Stimulated activated CD8-positive, alpha-beta memory T cell treated with anti-CD3 and anti-CD28 coated beads, Interleukin-4, amount 100 ng/mL, for 4 hours (primary cell): Measurements from ENCODE around the gene ELN.
"Not testable (repeated sequence)": the region's sequence is repeated elsewhere in the genome, so short reads cannot be mapped to it uniquely, and the experiment has no call there.

Source experiments
- DNase-seq, 2 donors: peaks; one replicate each; pipeline ENCODE4 v3.0.0-alpha.2; 2020; ENCODE audit warnings: low read depth in 2 of 2, low spot score in 1 of 2

The ELN gene

DNA sequence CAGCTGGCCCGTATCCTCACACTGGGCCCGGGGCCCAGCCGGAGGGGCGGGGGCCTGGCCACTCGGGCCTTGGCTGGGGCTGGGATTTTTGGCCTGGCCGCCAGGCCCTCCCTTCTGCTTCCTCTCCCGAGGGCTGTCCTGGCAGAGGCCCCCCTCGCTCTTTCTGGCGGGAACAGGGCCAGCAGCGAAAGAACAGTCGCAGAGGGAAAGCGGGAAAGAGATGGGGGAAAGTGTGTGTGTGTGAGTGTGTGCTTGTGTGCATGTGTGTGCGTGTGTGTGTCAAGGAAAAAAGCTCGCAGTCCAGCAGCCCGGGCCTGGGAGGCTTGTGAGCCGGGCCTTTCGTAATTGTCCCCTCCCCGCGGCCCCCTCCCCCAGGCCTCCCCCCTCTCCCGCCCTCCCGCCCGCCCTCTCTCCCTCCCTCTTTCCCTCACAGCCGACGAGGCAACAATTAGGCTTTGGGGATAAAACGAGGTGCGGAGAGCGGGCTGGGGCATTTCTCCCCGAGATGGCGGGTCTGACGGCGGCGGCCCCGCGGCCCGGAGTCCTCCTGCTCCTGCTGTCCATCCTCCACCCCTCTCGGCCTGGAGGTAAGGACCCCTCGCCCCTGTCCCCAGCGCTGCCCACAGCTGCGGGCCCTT lies at the start of gene ELN:
Gene ELN, plus strand, starts transcription at position 491 of the 638 bp plus-strand sequence. Its CDS starts 15 bp downstream, at position 506.
- no peak for DNase-seq

DNA sequence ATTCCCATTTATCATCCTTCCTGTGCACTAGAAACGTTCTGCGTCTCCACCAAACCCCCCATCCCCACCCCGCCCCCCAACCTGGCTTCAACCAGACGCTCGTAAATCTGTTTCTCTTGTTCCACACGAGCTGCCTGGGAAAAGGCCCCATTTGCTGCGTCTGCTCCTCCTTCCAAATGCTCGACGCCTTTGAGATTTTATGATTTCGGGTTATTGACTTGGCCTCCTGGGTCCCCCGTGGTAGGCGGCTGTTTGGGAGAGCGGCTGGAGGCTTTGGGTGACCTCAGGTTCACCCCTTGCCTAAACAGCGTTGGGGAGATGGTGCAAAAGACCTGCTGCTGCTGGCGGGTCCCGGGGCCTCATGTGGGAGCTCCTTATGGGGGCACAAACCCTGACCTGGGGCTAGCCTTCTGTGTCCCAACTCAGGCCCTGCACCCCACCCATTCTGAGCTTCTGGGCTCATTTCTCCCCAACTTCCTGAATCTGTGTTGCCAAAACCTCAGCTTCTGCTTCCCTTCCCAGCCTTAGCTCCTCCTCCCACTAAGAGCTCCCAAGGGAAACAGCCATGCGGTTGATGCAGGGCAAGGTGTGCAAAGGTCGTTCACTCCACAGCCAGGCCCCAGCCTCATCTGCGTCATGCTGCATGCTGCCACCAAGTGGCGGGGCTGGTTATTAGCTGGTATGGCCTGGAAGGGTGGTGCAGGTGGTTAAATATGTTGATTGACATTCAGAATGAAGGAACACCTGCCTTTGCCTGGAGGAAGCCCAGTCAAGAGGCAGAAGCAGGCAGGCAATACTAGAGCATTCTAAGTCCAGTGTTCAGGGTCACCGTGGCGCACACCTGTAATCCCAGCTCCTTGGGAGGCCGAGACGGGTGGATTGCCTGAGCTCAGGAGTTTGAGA lies 49.1 kb upstream of the ELN start:
- no peak for DNase-seq

DNA sequence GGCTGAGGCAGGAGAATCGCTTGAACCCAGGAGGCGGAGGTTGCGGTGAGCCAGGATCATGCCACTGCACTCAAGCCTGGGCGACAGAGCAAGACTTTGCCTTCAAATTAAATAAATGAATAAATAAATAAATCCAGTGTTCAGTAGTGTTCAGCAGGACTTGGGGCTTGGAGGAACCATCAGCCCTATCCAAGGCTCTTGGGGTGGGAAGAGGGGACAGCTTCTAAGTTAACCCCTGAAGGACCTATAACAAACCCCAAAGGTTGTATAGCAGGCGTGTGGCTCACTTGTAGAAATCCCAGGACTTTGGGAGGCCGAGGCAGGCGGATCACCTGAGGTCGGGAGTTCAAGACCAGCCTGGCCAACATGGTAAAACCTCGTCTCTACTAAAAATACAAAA lies 48.3 kb upstream of the ELN start:
- DNase-seq = not testable (repeated sequence)

DNA sequence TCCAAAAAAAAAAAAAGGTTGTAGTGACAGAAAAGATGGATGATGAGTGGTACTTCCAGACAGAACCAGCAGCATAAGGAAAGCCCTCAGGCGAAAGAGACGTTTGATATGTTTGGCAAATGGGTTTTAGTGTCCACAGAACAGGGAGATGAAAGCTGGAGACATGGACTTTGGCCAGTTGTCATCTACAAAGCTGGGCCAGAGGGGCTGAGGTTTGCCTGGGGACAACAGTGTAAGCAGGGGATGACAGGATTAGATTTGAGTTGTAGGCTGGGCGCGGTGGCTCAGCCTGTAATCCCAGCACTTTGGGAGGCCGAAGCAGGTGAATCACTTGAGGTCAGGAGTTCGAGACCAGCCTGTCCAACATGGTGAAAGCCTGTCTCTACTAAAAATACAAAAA lies 47.8 kb upstream of the ELN start:
- no peak for DNase-seq

DNA sequence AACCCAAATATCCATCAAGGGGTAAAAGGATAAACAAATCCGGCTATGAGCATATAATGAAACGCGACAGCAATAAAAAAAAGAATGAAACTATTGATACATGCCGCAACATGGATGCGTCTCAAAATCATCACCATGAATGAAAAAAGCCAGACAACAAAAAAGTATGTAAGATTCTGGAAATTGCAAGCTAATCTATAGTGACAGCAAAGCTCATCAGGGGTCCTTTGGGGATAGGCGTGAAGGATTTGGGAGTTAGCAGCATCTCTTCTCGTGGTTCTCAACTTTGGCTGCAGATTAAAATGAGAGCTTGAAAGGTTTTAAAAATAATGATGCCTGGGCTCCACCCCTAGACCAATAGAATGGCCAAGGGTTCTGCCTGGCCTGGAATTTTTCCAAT lies 46.0 kb upstream of the ELN start:
- no peak for DNase-seq

DNA sequence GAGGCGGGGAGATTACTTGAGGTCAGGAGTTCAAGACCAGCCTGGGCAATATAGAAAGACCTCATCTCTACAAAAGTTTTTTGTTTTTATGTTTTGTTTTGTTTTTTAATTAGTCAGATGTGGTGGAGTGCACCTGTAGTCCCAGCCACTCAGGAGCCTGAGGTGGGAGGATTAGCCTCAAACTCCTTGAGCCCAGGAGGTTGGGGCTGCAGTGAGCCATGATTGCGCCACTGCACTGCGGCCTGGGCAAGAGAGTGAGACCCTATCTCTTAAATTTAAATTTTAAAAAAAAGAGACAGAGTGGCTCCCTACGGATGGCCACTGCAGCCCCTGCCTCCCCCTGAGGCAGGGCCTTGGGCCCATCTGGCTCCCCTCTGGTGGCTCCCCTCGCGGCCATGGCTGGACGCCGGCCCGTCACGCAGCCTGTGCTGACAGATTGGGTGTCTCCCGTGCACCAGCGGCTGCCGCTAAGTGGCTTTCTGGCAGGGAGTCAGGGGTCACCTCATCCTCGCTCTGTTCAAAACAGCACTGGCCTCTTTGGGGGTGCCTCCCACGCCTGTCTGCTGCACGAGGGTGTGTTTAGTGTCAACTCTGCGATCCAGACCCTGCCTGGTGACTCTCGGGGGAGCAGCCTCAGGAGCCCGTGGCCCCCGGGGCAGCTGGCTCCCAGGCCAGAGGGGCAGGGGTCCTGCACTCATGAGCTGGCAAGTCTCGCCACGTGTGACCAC lies 44.4 kb upstream of the ELN start:
- no peak for DNase-seq

DNA sequence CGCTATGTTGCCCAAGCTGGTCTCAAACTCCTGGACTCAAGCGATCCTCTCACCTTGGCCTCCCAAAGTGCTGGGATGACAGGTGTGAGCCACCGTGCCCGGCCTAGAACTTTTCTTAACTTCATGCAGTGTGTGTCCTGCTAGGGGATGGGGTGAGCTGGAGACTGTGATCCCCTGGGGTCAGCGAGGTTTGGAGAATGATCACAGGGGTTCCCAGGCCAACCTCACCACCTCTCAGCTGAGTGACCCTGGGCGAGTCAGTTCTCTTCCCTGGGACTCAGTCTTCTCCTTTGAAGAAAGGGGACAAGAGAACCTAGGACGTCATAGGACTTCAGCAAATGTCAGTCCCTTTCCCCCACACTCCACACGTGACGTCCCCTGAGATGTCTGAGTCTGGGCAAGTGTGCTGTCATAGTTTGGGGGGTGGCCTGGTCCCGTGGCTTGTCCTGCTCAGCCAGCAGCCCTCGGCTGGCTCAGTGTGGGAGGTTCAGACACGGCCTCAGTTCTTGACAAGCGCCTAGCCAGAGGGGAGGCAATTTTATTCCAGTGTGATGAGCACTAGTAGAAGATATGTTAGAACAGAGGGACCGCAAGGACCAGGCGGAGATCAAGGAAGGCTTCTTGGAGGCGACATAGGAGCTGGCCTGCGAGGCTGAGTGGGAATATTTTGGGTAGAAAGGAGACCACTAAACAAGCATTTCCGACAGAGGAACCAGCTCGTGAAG lies 43.3 kb upstream of the ELN start:
- no peak for DNase-seq

DNA sequence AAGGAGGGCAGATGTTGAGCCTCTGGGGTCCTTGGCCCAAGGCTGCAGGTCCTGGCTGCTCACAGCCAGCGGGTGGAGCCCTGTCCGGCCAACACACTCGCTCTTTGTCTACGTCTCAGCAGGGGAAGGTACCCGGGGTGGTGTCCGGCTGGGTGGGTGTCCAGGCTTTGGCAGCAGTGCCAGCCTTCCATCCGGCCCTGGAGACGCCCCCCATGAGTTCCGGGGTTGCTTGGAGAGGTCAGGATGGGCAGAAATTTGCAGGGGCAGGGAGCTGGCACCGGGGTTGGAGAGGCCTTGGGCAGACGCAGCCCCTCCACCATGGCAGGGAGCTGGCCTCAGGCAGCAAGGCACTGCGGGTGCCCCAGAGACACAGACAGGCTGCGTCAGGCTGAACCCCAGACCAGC lies 42.2 kb upstream of the ELN start:
- DNase-seq = no peak

DNA sequence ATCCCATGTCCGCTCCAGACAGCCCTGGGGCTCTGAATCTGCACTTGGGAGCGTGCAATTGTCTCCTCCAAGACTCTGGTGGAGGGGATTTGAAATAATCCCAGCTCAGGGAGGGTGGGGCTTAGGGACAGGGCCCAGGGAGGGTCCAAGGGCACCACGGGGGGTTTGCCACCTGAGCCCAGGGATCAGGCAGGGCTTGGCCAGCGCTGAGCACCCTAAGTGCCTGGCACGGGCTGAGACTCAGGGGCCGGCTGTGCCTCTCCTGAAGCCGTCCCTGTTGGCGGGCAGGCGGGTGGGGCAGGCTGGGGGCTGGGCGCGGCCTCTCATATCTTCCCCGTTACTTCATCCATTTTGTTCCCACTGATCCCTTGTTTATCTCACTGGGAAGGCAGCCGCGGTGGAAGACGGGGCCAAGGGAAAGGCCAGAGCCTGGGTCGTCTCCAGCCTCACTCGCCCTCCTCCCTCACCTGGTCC lies 41.8 kb upstream of the ELN start:
- DNase-seq = no peak

DNA sequence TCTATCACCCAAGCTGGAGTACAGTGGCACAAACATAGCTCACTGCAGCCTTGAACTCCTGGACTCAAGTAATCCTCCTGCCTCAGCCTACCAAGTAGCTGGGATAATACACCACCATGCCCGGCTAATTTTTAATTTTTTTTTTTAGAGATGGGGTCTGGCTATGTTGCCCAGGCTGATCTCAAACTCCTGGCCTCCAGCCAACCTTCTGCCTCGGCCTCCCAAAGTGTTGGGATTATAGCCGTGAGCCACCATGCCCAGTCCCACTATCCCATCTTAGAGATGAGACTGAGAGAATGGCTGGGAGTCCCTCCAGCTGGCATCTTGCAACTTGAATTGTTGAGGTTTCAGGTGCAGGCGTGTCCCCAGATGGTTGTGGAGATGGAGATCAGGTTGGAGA lies 40.7 kb upstream of the ELN start:
- no peak for DNase-seq

DNA sequence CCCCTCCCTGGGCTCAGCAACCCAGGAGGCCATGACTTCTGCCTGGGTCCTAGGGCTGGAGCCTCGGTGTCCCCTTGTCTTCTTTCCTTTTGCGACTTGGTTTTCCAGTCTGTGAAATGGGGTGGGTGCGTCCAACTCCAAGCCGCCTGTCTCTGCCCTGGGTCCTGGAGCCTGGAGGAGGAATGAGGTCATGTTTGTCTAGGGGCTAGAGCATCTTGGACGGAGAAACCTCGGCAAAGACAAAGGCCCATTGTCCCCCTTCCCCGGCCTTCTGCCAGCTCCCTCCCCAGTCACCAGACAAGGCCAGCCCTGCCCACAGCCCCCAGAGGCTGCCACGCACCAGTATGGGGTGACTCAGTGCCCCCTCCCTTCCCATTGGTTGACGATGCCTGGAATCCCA lies 39.8 kb upstream of the ELN start:
- no peak for DNase-seq

DNA sequence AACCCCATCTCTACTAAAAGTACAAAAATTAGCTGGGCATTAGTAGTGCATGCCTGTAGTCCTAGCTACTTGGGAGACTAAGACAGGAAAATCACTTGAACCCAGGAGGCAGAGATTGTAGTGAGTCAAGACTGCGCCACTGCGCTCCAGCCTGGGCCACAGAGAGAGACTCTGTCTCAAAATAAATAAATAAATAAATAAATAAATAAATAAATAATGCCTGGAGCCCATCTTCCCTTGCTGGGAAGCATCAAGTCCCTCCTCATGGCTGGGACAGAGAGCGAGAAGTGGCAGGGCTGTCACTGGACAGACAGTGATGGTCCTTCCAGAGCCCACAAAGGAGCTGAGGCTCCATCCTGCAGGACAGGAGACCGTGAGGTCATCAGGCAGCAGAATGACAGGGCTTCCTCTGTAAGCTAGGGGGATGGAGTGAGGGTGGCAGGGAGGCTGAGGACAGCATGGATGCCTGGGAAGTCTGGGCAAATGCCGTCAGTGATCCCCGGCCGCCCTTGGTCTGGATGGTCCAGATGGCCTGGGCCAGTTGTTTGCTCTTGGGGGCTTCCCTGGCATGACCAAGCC lies 36.4 kb upstream of the ELN start:
- DNase-seq = no peak

DNA sequence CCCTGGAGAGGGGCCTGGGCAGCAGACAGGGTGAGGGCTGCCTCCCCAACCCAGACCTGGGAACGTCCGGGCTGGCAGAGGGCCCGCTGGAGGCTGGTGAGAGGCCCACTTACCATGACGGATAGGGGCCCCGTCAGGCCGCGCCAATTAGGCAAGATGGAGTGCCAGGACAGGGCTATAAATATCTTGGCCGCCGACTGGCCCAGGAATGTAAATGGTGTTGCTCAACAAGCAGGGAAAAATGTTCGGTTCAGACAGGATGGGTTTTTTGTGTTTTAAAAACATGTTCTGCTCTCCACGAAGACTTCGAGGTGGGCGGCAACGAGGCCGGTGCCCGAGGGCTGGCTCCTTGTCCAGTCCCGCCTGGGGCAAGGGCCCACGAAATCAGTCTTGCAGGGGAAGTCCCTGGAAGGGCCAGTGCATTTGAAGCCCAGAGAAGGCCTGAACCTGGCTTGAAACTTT lies 35.8 kb upstream of the ELN start:
- DNase-seq = no peak

DNA sequence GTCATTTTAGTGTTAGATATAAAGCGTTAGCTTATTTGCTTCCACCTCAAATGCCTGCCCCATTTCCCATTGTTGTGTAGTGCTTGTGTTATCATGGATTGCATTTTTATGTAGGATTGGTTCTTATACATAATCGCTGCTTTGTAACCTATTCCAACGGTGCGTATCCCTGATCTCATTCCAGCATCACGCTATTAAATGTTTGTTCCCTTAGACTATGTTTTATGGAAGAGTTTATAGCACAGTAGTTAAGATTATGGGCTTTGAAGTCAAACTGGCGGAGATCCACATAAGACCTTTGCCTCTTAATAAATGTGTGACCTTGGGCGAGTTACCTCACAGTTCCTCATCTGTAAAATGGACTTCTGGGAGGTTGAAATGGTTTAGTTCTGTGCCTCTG lies 34.0 kb upstream of the ELN start:
- no peak for DNase-seq

DNA sequence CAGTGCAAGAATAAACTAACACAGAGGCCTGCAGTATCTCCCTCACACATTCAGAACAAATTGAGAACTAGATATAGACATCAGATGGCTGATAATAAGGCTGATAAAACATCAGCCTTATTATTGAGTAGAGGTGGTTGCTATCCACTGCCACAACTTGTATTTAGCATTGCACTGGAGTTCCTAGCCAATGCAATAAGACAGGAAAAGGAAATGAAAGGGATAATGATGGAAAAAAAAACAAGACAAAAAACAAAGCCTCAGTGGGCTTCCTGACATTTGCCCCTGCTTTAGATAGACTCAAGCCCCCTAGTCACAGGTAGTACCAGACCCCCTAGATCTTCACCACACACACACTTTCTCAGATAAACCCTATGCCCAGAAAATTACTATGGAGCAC lies 33.2 kb upstream of the ELN start:
- DNase-seq = no peak

DNA sequence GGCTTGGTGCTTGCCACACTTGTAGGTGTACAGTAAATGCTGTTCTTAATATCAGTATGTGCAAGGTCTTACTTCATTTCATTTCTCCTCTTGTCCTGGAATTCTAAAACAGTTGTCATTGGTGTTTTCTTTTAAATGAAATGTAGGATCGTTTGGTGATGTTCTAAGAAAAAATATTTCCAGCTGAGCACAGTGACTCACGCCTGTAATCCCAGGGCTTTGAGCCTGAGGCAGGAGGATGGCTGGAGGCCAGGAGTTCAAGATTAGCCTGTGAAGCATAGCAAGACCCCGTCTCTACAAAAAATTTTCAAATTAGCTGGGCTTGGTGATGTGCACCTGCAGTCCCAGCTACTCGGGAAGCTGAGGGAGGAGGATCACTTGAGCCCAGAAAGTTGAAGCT lies 32.6 kb upstream of the ELN start:
- DNase-seq = no peak

DNA sequence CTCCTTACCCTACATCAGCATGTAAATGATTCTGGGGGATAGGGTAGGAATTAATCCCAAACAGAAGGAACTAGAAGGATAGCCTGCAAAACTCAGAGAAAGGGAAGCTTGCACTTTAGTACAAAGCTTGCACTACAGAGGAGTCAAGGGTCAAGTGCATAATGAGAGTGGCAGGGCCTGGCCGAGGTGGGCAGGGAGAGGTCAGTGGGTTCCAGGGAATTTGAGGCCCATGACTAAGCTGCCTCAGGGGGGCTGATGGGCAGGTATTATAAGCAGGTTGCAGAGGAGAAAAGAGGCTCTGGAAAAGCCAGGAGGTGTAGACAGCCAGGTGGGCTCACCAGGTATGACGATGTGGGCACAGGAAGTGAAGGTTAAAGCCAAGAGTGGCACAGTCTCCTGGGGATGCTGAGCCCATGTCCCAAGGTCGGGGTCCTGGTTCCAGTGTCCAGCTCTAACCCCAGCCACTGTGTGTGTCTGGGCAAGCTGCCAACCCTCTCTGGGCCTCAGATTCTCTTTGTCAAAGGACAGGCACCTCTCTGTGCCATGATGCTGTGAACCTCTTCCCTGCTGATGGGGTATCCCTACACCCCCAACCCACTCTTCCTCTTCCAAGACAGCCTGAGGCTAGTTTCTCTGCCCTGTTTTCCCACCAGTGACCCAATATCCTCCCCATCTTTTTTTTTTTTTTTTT lies 32.0 kb upstream of the ELN start:
- no peak for DNase-seq

DNA sequence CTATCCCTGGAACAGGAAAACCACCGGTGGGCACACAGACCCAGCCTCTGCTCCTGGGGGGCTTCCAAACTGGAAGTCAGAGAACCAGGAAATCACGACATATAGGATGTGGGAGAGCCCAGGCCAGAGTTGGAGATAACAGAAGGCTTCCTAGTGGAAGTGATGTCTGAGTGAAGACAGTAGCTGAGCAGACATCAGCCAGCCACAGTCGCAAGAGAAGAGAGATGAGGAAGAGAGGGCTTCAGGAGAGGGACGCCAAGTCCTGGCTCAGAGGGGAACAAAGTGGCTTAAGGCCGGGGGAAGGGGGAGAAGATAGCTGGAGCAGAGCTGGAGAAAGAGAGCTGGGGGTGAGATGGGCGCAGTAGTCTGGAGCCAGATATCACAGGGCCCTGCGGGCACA lies 30.9 kb upstream of the ELN start:
- no peak for DNase-seq

DNA sequence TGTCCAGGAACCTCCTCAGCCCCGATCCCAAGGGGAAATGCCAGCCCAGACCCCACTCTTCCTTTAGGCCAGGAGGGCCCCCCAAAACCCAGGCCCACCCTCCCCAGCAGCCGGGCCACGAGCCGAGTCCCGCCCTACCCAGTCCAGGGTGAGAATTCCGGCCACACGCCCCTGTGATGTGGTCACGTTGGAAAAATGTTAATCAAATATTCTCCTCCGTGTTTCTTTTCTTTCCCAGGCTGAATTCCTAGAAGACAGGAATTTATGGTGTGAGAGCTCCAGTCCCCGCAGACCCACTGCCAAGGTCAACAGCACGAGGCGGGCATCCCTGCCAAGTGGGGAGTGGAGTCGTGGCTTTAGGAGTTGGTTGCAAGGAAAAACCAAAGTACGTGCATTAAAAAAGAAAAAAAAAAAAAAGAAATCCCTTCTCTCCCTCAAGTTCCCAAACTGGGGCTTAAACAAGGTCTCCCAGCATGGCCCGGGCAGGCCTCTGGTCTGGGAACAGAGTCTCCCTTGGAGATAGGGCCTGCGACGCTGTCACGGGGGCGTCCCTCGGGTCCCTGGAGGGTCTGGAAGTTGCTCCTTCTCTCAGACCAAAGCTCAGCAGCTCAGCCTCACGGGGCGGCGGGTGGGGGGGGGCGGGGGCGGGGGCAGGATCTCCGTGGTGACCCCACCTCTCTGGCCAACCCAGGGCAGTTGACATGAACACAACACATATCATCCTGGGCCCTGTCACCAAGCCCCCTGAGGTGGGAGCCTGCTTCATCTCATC lies 28.1 kb upstream of the ELN start:
- no peak for DNase-seq
